ENCODE results near the gene F5.
A peak's percentile ranks its signal among the peaks of the same experiment; 100 is the strongest.

Gene F5

DNA sequence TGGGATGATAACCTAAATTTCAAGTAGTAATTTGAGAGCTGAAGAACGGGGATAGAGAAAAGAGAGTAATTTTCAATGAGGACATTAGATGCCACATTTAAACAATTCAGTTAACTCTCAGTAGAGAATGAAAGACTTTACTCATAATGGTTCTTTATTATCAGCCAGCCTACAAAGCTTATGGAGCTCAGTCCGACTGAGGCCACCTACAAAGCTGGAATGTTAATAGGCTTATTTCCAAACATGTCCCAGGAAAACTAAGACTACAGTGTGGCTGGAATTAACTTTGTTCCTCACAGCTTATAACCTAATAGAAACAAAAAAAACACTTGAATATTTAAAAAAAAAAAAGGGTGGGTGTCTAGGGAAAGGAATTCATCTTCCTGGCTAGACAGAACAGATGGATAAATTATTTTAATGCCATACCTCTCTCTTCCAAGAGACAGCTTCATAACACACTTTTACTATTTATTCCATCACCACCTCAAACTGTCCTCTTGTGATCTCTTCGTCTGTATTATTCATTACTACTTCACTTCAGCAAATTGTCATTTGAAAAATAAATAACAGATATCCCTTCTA lies 110.4 kb downstream of the F5 start:
- DNase-seq: no peak

DNA sequence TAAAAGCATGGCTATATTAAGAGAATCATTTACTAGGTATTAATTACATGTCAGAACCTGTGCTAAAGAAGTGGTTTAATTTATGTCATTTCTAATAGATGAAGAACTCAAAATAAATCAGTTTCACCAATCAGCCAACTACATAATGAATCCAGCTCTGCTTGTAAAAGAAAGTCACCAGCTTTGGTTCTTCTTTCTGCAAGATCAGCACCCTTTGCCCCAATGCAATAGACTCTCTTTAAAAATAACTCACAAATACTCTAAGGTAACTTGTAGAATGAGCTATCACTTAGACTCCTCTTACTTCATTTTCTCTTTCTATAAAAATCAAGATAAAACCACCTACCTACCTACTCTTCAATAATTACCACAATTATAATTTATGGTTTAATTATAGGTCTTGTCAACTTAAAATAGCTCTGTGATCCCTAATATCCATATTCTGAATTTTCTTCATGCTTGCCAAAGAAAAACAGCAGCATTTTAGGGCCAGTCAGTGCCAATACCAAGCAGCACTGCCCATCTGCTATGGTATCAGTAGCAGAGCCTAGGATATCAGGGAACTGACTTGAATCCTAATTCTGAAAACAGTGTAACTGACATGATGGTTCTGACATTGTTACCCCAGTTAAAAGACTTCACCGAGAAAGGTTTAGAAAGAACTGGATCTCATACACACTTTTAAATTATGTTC lies 111.8 kb downstream of the F5 start:
- DNase-seq: no peak

DNA sequence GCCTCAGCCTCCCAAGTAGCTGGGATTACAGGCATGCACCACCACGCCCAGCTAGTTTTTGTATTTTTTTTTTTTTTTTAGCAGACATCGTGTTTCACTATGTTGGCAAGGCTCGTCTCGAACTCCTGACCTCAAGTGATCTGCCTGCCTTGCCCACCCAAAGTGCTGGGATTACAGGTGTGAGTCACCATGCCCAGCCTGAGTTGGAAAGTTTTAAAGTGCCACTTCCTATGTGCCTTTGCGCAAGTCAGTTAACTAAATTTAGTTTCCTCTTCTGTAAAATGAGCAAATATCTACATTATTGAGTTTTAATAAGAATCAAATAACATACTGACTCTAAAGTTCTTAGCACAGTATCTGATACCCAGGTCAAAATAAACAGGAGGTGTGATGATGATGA lies 112.9 kb downstream of the F5 start:
- DNase-seq: peak; percentile 29 to 34

DNA sequence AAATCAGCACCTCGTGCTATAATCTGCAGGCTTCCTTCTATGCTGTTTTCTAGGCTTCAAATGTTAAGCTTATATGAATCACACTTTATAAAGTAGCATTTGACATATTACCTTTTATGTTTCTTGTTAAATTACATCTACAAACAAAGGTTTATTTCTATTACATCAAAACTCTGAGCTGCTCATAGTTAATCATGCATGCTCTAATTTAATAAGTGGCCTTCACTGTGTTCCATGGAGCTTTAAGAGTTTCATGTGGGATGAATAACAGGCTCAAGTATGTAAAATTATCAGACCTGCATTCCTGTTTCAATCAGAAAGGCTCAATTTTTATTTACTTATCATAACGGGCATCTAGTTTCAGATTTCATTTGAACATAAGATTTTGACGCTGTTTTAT lies 113.5 kb downstream of the F5 start:
- no peak for DNase-seq

DNA sequence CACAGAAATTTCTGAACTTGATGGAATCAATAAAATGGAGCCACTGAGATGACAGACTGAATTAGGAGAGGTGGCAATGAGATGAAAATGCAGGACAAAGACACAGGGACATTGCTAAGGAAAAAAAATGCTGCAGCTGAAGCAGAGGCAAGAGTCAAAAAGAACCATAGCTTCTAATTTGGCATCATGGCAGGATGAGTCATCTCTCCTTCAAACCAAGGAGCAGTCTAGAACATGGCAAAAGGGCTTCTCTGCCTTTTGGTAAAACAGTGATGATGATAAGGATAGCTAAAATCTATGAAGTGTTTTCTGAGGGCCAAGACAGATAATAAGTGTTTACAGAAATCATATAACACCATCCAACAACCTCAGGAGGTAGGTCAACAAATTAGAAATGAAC lies 117.3 kb downstream of the F5 start:
- no peak for DNase-seq

DNA sequence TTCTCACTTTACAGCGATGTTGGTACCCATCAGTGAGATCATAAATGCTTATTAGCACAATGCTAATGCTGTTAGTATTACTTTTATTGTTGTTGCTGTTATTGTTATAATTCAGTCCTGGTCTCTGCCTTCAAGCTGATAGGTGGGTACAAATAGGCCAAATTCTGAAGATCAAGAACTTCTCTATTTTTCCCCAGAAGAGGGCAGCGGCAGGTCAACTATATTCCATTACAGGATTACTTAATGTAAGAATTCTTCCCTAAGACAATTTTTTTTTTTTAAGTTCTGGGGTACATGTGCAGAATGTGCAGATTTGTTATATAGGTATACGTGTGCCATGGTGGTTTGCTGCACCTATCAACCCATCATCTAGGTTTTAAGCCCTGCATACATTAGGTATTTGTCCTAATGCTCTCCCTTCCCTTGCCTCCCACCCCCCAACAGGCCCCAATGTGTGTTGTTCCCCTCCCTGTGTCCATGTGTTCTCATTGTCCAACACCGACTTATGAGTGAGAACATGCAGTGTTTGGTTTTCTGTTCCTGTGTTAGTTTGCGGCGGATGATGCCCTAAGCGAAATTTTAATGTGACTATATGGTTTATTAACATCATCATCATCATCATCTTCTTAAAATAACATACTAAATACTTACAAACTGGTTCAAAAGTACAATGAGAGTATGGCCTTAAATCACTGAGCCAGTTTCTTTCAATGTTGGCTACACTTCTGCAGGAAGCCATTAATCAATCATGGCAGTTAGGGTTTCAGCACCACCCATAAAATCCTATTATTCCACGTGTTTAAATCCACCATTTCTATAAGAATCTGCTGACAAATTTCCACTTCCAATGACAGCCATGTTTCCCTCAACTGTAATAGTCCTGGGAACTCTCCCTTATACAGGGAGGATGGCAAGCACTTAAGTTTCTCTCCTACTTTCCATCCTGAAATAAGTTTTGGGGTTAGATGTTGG lies 119.7 kb downstream of the F5 start:
- peak in 1 of 2 donors; percentile 37 for DNase-seq

DNA sequence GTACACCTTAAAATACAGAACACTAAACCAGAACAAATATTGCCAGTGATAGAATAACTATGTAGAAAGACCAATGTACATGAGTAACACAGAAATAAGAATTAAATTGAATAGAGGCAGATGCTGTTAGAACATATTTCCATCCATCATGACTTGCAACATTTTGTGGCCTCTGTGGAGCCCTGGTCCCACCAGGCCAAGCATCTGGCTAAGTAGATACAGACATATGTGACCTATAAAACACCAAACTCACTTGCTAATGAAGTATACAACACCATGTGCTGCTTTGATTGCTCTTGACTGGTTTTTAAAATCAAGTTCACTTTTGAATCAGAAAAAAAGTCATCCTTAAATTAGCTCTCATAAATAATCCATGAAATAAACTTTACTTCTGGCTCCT lies 121.0 kb downstream of the F5 start:
- no peak for DNase-seq
